ENCODE data around the gene AGBL4.

- TF ChIP-seq POLR2AphosphoS5 (IDR thresholded peaks at IDR 0.05) (no peak), CTCF (IDR thresholded peaks at IDR 0.05) (no peak), POLR2A (IDR thresholded peaks at IDR 0.05; ENCODE audit: low read depth) (no peak), EP300 (IDR thresholded peaks at IDR 0.05) (no peak)
These were observed 1468.5 kb downstream of the AGBL4 start for GRCh38 chr1:48555271-48555670.
